Measurements from ENCODE around the gene MST1.
A peak's percentile ranks its signal among the peaks of the same experiment; 100 is the strongest.
"Not testable (repeated sequence)": the region's sequence is repeated elsewhere in the genome, so short reads cannot be mapped to it uniquely, and the experiment has no call there.

MST1 gene

GRCh38 chr3:49700453-49701128, 11.3 kb upstream of the MST1 start:
- no peak for DNase-seq

- DNase-seq: no peak
Observed at GRCh38 chr3:49700014-49700413, 10.7 kb upstream of the MST1 start.

GRCh38 chr3:49699281-49699979, 10.2 kb upstream of the MST1 start:
- peak in 1 of 2 experiments; percentile 13 for DNase-seq

GRCh38 chr3:49695350-49696015, 6.2 kb upstream of the MST1 start:
- DNase-seq: not testable (repeated sequence)

GRCh38 chr3:49694409-49695070, 5.3 kb upstream of the MST1 start:
- not testable (repeated sequence) for DNase-seq

- not testable (repeated sequence) for DNase-seq
Observed at GRCh38 chr3:49691481-49691880, 2.2 kb upstream of the MST1 start.

GRCh38 chr3:49690856-49691255, 1.6 kb upstream of the MST1 start:
- not testable (repeated sequence) for DNase-seq

GRCh38 chr3:49689908-49690624, 792 bp upstream of the MST1 start:
- DNase-seq: not testable (repeated sequence)

GRCh38 chr3:49688338-49689045, 782 bp downstream of the MST1 start:
- not testable (repeated sequence) for DNase-seq

GRCh38 chr3:49687424-49687795, 1.9 kb downstream of the MST1 start:
- not testable (repeated sequence) for DNase-seq

- DNase-seq: not testable (repeated sequence)
Observed at GRCh38 chr3:49686769-49687423, 2.4 kb downstream of the MST1 start.

GRCh38 chr3:49686346-49686745, 2.9 kb downstream of the MST1 start:
- not testable (repeated sequence) for DNase-seq

- DNase-seq: not testable (repeated sequence)
Observed at GRCh38 chr3:49685846-49686245, 3.4 kb downstream of the MST1 start.

- not testable (repeated sequence) for DNase-seq
Observed at GRCh38 chr3:49685103-49685502, 4.2 kb downstream of the MST1 start.

GRCh38 chr3:49684453-49684852, 4.8 kb downstream of the MST1 start:
- not testable (repeated sequence) for DNase-seq

GRCh38 chr3:49683162-49683561, 6.1 kb downstream of the MST1 start:
- no peak for DNase-seq

GRCh38 chr3:49681543-49681942, 7.7 kb downstream of the MST1 start:
- DNase-seq: no peak

- no peak for DNase-seq
Observed at GRCh38 chr3:49681232-49681522, 8.1 kb downstream of the MST1 start.

- no peak for DNase-seq
Observed at GRCh38 chr3:49680493-49681231, 8.6 kb downstream of the MST1 start.

- DNase-seq: no peak
Observed at GRCh38 chr3:49675912-49676311, 13.4 kb downstream of the MST1 start.

GRCh38 chr3:49674497-49674983, 14.7 kb downstream of the MST1 start:
- DNase-seq: no peak

All from NCI-H526 (cell line).